ENCODE results near the gene KHSRP.

DNA sequence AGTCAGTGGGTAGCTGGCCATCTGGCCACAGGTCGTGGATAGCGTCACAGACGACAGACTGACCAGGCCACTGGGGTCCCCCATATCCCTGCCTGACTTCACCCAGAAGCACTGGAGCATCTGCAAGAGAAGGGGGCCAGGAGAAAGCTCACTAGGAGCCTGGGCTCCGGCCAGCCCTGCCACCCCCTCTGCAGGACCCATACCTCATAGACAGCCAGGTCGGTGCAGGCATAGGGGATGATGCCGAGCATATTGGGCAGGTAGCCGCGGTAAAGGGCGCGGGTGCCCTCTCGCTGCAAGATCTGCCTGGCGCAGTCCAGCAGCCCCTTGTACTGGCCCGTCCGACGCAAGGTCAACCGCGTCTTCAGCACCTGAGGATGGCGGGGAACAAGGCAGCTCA lies 2.5 kb upstream of the KHSRP start:
- TF ChIP-seq, protein P1, sequence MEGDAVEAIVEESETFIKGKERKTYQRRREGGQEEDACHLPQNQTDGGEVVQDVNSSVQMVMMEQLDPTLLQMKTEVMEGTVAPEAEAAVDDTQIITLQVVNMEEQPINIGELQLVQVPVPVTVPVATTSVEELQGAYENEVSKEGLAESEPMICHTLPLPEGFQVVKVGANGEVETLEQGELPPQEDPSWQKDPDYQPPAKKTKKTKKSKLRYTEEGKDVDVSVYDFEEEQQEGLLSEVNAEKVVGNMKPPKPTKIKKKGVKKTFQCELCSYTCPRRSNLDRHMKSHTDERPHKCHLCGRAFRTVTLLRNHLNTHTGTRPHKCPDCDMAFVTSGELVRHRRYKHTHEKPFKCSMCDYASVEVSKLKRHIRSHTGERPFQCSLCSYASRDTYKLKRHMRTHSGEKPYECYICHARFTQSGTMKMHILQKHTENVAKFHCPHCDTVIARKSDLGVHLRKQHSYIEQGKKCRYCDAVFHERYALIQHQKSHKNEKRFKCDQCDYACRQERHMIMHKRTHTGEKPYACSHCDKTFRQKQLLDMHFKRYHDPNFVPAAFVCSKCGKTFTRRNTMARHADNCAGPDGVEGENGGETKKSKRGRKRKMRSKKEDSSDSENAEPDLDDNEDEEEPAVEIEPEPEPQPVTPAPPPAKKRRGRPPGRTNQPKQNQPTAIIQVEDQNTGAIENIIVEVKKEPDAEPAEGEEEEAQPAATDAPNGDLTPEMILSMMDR (IDR thresholded peaks at IDR 0.05), result no peak
- TF ChIP-seq POLR2A (IDR thresholded peaks at IDR 0.05), result no peak
